ENCODE data around the gene CRHR1.

CRHR1 gene

GRCh38 chr17:45818041-45818440 lies 33.9 kb downstream of the CRHR1 start:
- Histone ChIP-seq H3K27ac (ENCODE audit: low read depth, low read length) (no peak overlapping the region), H3K9me3 (ENCODE audit: control insufficient read depth in 5 of 5, low read length in 5 of 5) (no peaks in the 10 kb centered on the region), H3K4me1 (ENCODE audit: control insufficient read depth in 5 of 5, insufficient read depth in 5 of 5, low read length in 5 of 5) (no peaks in the 10 kb centered on the region), H3K9ac (ENCODE audit: low read length in 5 of 5) (no peak overlapping the region), H3K27me3 (ENCODE audit: control insufficient read depth in 5 of 5, insufficient read depth in 4 of 5, low read length in 5 of 5) (peaks cover 0 to 16% (median 6%) of the 10 kb centered on the region in 5 donors), H3K4me3 (ENCODE audit: low read depth in 1 of 5, low read length in 5 of 5) (no peak overlapping the region), H3K36me3 (ENCODE audit: control insufficient read depth in 5 of 5, insufficient read depth in 5 of 5, low read length in 5 of 5) (no peaks in the 10 kb centered on the region)

- Histone ChIP-seq H3K4me1 (ENCODE audit: control insufficient read depth in 5 of 5, insufficient read depth in 5 of 5, low read length in 5 of 5) (no peaks in the 10 kb centered on the region), H3K27ac (ENCODE audit: low read depth, low read length) (no peak overlapping the region), H3K27me3 (ENCODE audit: control insufficient read depth in 5 of 5, insufficient read depth in 4 of 5, low read length in 5 of 5) (peaks cover 0 to 14% (median 3%) of the 10 kb centered on the region in 5 donors), H3K9ac (ENCODE audit: low read length in 5 of 5) (no peak overlapping the region), H3K4me3 (ENCODE audit: low read depth in 1 of 5, low read length in 5 of 5) (no peak overlapping the region), H3K9me3 (ENCODE audit: control insufficient read depth in 5 of 5, low read length in 5 of 5) (no peaks in the 10 kb centered on the region), H3K36me3 (ENCODE audit: control insufficient read depth in 5 of 5, insufficient read depth in 5 of 5, low read length in 5 of 5) (no peaks in the 10 kb centered on the region)
These were observed 34.6 kb downstream of the CRHR1 start for GRCh38 chr17:45818699-45819098.

- Histone ChIP-seq H3K4me1 (ENCODE audit: control insufficient read depth in 5 of 5, insufficient read depth in 5 of 5, low read length in 5 of 5) (no peaks in the 10 kb centered on the region), H3K36me3 (ENCODE audit: control insufficient read depth in 5 of 5, insufficient read depth in 5 of 5, low read length in 5 of 5) (no peaks in the 10 kb centered on the region), H3K4me3 (ENCODE audit: low read depth in 1 of 5, low read length in 5 of 5) (no peak overlapping the region), H3K27ac (ENCODE audit: low read depth, low read length) (no peak overlapping the region), H3K9me3 (ENCODE audit: control insufficient read depth in 5 of 5, low read length in 5 of 5) (no peaks in the 10 kb centered on the region), H3K9ac (ENCODE audit: low read length in 5 of 5) (no peak overlapping the region), H3K27me3 (ENCODE audit: control insufficient read depth in 5 of 5, insufficient read depth in 4 of 5, low read length in 5 of 5) (peaks cover 4 to 14% (median 7%) of the 10 kb centered on the region in 5 donors)
These were observed 35.5 kb downstream of the CRHR1 start for GRCh38 chr17:45819632-45820031.

GRCh38 chr17:45820052-45820780 lies 36.1 kb downstream of the CRHR1 start:
- no peak overlapping the region for H3K4me3 ChIP-seq (ENCODE audit: low read depth in 1 of 5, low read length in 5 of 5)
- no peaks in the 10 kb centered on the region for H3K4me1 ChIP-seq (ENCODE audit: control insufficient read depth in 5 of 5, insufficient read depth in 5 of 5, low read length in 5 of 5)
- H3K9ac ChIP-seq (ENCODE audit: low read length in 5 of 5) = no peak overlapping the region
- H3K27ac ChIP-seq (ENCODE audit: low read depth, low read length) = no peak overlapping the region
- H3K36me3 ChIP-seq (ENCODE audit: control insufficient read depth in 5 of 5, insufficient read depth in 5 of 5, low read length in 5 of 5) = no peaks in the 10 kb centered on the region
- H3K9me3 ChIP-seq (ENCODE audit: control insufficient read depth in 5 of 5, low read length in 5 of 5) = no peaks in the 10 kb centered on the region
- peaks cover 4 to 15% (median 7%) of the 10 kb centered on the region in 5 donors for H3K27me3 ChIP-seq (ENCODE audit: control insufficient read depth in 5 of 5, insufficient read depth in 4 of 5, low read length in 5 of 5)

GRCh38 chr17:45821147-45821546 lies 37.0 kb downstream of the CRHR1 start:
- Histone ChIP-seq H3K4me1 (ENCODE audit: control insufficient read depth in 5 of 5, insufficient read depth in 5 of 5, low read length in 5 of 5) (no peaks in the 10 kb centered on the region), H3K36me3 (ENCODE audit: control insufficient read depth in 5 of 5, insufficient read depth in 5 of 5, low read length in 5 of 5) (no peaks in the 10 kb centered on the region), H3K9me3 (ENCODE audit: control insufficient read depth in 5 of 5, low read length in 5 of 5) (no peaks in the 10 kb centered on the region), H3K27me3 (ENCODE audit: control insufficient read depth in 5 of 5, insufficient read depth in 4 of 5, low read length in 5 of 5) (peaks cover 4 to 15% (median 14%) of the 10 kb centered on the region in 5 donors), H3K9ac (ENCODE audit: low read length in 5 of 5) (no peak overlapping the region), H3K27ac (ENCODE audit: low read depth, low read length) (no peak overlapping the region), H3K4me3 (ENCODE audit: low read depth in 1 of 5, low read length in 5 of 5) (no peak overlapping the region)

GRCh38 chr17:45823598-45823997 lies 39.5 kb downstream of the CRHR1 start:
- Histone ChIP-seq H3K9me3 (ENCODE audit: control insufficient read depth in 5 of 5, low read length in 5 of 5) (no peaks in the 10 kb centered on the region), H3K4me1 (ENCODE audit: control insufficient read depth in 5 of 5, insufficient read depth in 5 of 5, low read length in 5 of 5) (no peaks in the 10 kb centered on the region), H3K27me3 (ENCODE audit: control insufficient read depth in 5 of 5, insufficient read depth in 4 of 5, low read length in 5 of 5) (peaks cover 4 to 17% (median 11%) of the 10 kb centered on the region in 5 donors), H3K36me3 (ENCODE audit: control insufficient read depth in 5 of 5, insufficient read depth in 5 of 5, low read length in 5 of 5) (no peaks in the 10 kb centered on the region), H3K4me3 (ENCODE audit: low read depth in 1 of 5, low read length in 5 of 5) (no peak overlapping the region), H3K27ac (ENCODE audit: low read depth, low read length) (no peak overlapping the region), H3K9ac (ENCODE audit: low read length in 5 of 5) (no peak overlapping the region)

GRCh38 chr17:45824475-45824874 lies 40.4 kb downstream of the CRHR1 start:
- Histone ChIP-seq H3K36me3 (ENCODE audit: control insufficient read depth in 5 of 5, insufficient read depth in 5 of 5, low read length in 5 of 5) (no peaks in the 10 kb centered on the region), H3K4me3 (ENCODE audit: low read depth in 1 of 5, low read length in 5 of 5) (no peak overlapping the region), H3K9ac (ENCODE audit: low read length in 5 of 5) (no peak overlapping the region), H3K27me3 (ENCODE audit: control insufficient read depth in 5 of 5, insufficient read depth in 4 of 5, low read length in 5 of 5) (peaks cover 4 to 25% (median 16%) of the 10 kb centered on the region in 5 donors), H3K27ac (ENCODE audit: low read depth, low read length) (no peak overlapping the region), H3K9me3 (ENCODE audit: control insufficient read depth in 5 of 5, low read length in 5 of 5) (no peaks in the 10 kb centered on the region), H3K4me1 (ENCODE audit: control insufficient read depth in 5 of 5, insufficient read depth in 5 of 5, low read length in 5 of 5) (no peaks in the 10 kb centered on the region)

GRCh38 chr17:45824901-45825492 lies 40.9 kb downstream of the CRHR1 start:
- no peak overlapping the region for H3K4me3 ChIP-seq (ENCODE audit: low read depth in 1 of 5, low read length in 5 of 5)
- H3K4me1 ChIP-seq (ENCODE audit: control insufficient read depth in 5 of 5, insufficient read depth in 5 of 5, low read length in 5 of 5) = no peaks in the 10 kb centered on the region
- H3K27ac ChIP-seq (ENCODE audit: low read depth, low read length) = no peak overlapping the region
- no peak overlapping the region for H3K9ac ChIP-seq (ENCODE audit: low read length in 5 of 5)
- H3K27me3 ChIP-seq (ENCODE audit: control insufficient read depth in 5 of 5, insufficient read depth in 4 of 5, low read length in 5 of 5) = peaks cover 4 to 24% (median 19%) of the 10 kb centered on the region in 5 donors
- H3K36me3 ChIP-seq (ENCODE audit: control insufficient read depth in 5 of 5, insufficient read depth in 5 of 5, low read length in 5 of 5) = no peaks in the 10 kb centered on the region
- no peaks in the 10 kb centered on the region for H3K9me3 ChIP-seq (ENCODE audit: control insufficient read depth in 5 of 5, low read length in 5 of 5)

- H3K9ac ChIP-seq (ENCODE audit: low read length in 5 of 5) = no peak overlapping the region
- no peak overlapping the region for H3K4me3 ChIP-seq (ENCODE audit: low read depth in 1 of 5, low read length in 5 of 5)
- no peaks in the 10 kb centered on the region for H3K9me3 ChIP-seq (ENCODE audit: control insufficient read depth in 5 of 5, low read length in 5 of 5)
- H3K36me3 ChIP-seq (ENCODE audit: control insufficient read depth in 5 of 5, insufficient read depth in 5 of 5, low read length in 5 of 5) = no peaks in the 10 kb centered on the region
- peaks cover 4 to 24% (median 21%) of the 10 kb centered on the region in 5 donors for H3K27me3 ChIP-seq (ENCODE audit: control insufficient read depth in 5 of 5, insufficient read depth in 4 of 5, low read length in 5 of 5)
- no peaks in the 10 kb centered on the region for H3K4me1 ChIP-seq (ENCODE audit: control insufficient read depth in 5 of 5, insufficient read depth in 5 of 5, low read length in 5 of 5)
- H3K27ac ChIP-seq (ENCODE audit: low read depth, low read length) = no peak overlapping the region
These were observed 41.7 kb downstream of the CRHR1 start for GRCh38 chr17:45825792-45826191.

- no peaks in the 10 kb centered on the region for H3K9me3 ChIP-seq (ENCODE audit: control insufficient read depth in 5 of 5, low read length in 5 of 5)
- no peaks in the 10 kb centered on the region for H3K36me3 ChIP-seq (ENCODE audit: control insufficient read depth in 5 of 5, insufficient read depth in 5 of 5, low read length in 5 of 5)
- H3K4me1 ChIP-seq (ENCODE audit: control insufficient read depth in 5 of 5, insufficient read depth in 5 of 5, low read length in 5 of 5) = no peaks in the 10 kb centered on the region
- peaks cover 4 to 22% (median 20%) of the 10 kb centered on the region in 5 donors for H3K27me3 ChIP-seq (ENCODE audit: control insufficient read depth in 5 of 5, insufficient read depth in 4 of 5, low read length in 5 of 5)
- H3K27ac ChIP-seq (ENCODE audit: low read depth, low read length) = no peak overlapping the region
- H3K9ac ChIP-seq (ENCODE audit: low read length in 5 of 5) = no peak overlapping the region
- no peak overlapping the region for H3K4me3 ChIP-seq (ENCODE audit: low read depth in 1 of 5, low read length in 5 of 5)
These were observed 42.9 kb downstream of the CRHR1 start for GRCh38 chr17:45826919-45827588.
